HUES6 (cell line): ENCODE results near the gene SLC2A3.
"Not testable (repeated sequence)": the region's sequence is repeated elsewhere in the genome, so short reads cannot be mapped to it uniquely, and the experiment has no call there.

Experiments
- H3K27ac ChIP-seq: 2 replicates; pipeline ENCODE4 v1.7.0; 2013; ENCODE audit warnings: low read depth, mild to moderate bottlenecking, low read length, inconsistent platforms
- H3K27me3 ChIP-seq: 2 replicates; pipeline ENCODE4 v1.6.1; 2013; ENCODE audit warnings: low read length; ENCODE audit not compliant: control insufficient read depth, insufficient read depth
- H3K36me3 ChIP-seq: 2 replicates; pipeline ENCODE4 v1.6.1; 2013; ENCODE audit warnings: low read length; ENCODE audit not compliant: control insufficient read depth, insufficient read depth
- H3K4me1 ChIP-seq: 2 replicates; pipeline ENCODE4 v1.6.1; 2013; ENCODE audit warnings: low read length; ENCODE audit not compliant: control insufficient read depth, insufficient read depth
- H3K4me3 ChIP-seq: 2 replicates; pipeline ENCODE4 v1.5.1; 2013; ENCODE audit warnings: low read depth, low read length
- H3K9ac ChIP-seq: one replicate; pipeline ENCODE4 v1.6.1; 2013; ENCODE audit warnings: mild to moderate bottlenecking, low read length
- H3K9me3 ChIP-seq: 2 replicates; pipeline ENCODE4 v1.6.1; 2013; ENCODE audit warnings: low read depth, low read length; ENCODE audit not compliant: control insufficient read depth, insufficient read depth

SLC2A3 gene

DNA sequence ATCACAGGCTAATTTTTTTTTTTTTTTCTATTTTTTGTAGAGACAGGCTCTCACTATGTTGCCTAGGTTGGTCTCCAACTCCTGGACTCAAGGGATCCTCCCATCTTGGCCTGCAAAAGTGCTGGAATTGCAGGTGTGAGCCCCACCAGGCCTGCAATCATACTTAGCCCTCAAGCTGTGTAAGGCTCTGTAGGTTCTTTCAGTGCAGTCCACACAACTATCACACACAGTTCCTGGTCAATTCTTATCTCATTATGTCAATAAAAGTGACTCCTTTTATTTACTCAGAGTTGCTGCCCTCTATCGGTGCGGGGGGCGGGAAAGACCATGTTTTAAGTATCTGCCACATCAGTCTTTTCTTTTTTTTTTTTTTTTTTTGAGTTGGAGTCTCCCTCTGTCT lies 29.0 kb downstream of the SLC2A3 start:
- H3K27ac ChIP-seq, result peak overlapping the region; percentile 99
- no peaks in the 10 kb centered on the region for H3K9me3 ChIP-seq
- H3K4me1 ChIP-seq, result peaks cover 40% of the 10 kb centered on the region
- H3K27me3 ChIP-seq, result no peaks in the 10 kb centered on the region
- H3K36me3 ChIP-seq, result no peaks in the 10 kb centered on the region
- peak overlapping the region; percentile 90 for H3K9ac ChIP-seq
- no peak overlapping the region for H3K4me3 ChIP-seq

DNA sequence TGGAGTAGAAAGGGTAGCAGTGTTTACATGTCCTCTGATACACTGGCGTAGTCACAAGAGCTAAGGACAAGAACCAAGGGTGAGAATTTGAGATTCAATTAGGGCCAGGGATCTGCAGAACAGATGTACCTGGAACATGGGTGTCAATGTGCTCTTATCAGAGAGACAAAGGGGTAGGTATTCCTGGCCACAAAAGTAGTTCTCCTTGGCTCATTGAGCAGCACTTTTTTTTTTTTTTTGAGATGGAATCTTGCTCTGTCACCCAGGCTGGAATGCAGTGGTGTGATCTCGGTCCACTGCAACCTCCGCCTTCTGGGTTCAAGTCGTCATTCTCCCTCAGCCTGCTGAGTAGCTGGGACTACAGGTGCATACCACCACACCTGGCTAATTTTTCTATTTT lies 29.7 kb downstream of the SLC2A3 start:
- Histone ChIP-seq H3K4me1 (peaks cover 40% of the 10 kb centered on the region), H3K27ac (peak overlapping the region; percentile 99), H3K9ac (peak overlapping the region; percentile 90), H3K4me3 (peak overlapping the region; percentile 34; the same call in 1 of the 2 replicates)
- not testable (repeated sequence) for H3K9me3 ChIP-seq, H3K36me3 ChIP-seq, H3K27me3 ChIP-seq

DNA sequence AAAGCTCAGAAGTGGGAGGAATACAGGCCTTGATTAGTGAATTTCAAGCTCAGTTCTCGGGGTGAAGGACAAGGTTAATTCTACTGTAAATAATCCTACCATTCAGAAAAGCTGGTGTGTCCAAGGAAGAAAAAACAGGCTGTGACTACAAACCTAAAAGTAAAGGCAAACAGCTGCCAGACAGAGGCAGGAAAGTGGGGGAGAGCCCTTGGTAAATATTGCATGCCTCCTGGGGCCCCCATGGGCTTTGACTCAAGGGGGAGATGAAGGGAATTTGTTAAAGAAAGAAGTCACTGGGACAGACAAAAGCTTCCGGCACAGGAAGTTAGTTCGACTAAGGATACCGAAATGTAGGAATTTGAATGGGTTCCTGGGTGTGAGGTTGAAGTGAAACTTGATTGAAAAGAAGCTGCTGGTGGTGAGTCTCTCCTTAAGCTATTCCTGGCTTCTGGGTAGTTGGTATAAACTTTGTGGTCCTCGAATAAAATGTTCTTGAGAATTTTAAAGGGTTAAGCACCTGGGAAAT lies 30.3 kb downstream of the SLC2A3 start:
- H3K27me3 ChIP-seq, H3K36me3 ChIP-seq, H3K9me3 ChIP-seq: not testable (repeated sequence)
- H3K27ac ChIP-seq, result peak overlapping the region; percentile 99
- H3K4me3 ChIP-seq, result peak overlapping the region; percentile 25; the same call in 1 of the 2 replicates
- peaks cover 40% of the 10 kb centered on the region for H3K4me1 ChIP-seq
- H3K9ac ChIP-seq, result peak overlapping the region; percentile 90

DNA sequence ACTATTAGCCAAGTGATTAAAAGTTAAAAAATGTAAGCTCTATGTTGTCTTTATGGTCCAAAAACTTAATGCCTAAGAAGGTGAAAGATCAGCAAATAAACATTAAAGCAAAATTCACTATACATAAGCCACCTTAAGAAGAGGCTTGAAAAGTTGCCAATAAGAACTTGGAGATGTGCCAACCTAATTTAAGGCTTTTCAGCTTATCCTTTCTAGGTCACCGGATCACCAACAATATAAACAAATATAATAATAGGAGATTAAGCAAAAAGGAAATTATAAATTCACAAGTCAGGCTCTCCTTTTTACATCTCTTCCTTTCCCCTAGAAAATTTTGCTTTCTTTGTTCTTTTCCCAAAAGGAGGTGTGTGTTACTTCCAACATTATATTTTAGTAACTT lies 30.9 kb downstream of the SLC2A3 start:
- Histone ChIP-seq H3K27ac (peak overlapping the region; percentile 99), H3K27me3 (no peaks in the 10 kb centered on the region), H3K4me1 (peaks cover 40% of the 10 kb centered on the region), H3K9me3 (no peaks in the 10 kb centered on the region), H3K9ac (peak overlapping the region; percentile 85), H3K36me3 (no peaks in the 10 kb centered on the region), H3K4me3 (peak overlapping the region; percentile 25; the same call in 1 of the 2 replicates)

DNA sequence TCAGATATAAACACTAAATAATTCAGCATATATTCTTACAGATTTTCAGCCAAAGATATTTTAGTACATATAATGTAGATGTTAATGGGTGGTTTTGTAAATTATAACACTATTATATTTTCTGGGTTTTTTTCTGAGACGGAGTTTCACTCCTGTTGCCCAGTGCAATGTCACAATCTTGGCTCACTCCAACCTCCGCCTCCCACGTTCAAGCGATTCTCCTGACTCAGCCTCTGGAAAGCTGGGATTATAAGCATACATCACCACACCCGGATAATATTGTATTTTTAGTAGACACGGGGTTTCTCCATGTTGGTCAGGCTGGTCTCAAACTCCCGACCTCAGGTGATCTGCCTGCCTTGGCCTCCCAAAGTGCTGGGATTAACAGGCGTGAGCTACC lies 33.6 kb downstream of the SLC2A3 start:
- not testable (repeated sequence) for H3K9me3 ChIP-seq, H3K4me3 ChIP-seq, H3K36me3 ChIP-seq, H3K9ac ChIP-seq, H3K27me3 ChIP-seq, H3K27ac ChIP-seq
- H3K4me1 ChIP-seq, result peaks cover 28% of the 10 kb centered on the region

- no peaks in the 10 kb centered on the region for H3K27me3 ChIP-seq
- H3K9ac ChIP-seq, result no peak overlapping the region
- H3K4me3 ChIP-seq, result no peak overlapping the region
- no peak overlapping the region for H3K27ac ChIP-seq
- no peaks in the 10 kb centered on the region for H3K9me3 ChIP-seq
- no peaks in the 10 kb centered on the region for H3K36me3 ChIP-seq
- H3K4me1 ChIP-seq, result peaks cover 4% of the 10 kb centered on the region; the same call in 1 of the 2 replicates
These were observed 36.2 kb downstream of the SLC2A3 start for GRCh38 chr12:7899755-7900154.

DNA sequence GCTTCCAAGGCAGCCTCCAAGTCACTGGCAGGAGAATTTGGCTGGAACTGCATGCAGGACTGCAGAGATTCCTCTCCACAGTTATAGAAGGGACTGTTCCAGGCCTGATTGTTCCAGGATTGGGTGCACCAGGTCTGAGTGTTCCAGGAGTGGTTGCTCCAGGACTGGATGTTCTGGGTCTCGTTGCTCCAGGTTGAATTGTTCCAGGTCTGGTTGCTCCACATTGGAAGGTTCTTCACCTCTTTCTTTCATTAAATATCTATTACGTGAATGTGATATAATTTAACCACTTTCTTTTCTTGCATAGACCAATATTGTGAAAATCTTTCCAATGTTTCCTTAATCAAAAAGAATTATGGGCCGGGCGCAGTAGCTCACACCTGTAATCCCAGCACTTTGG lies 39.3 kb downstream of the SLC2A3 start:
- H3K36me3 ChIP-seq, H3K4me1 ChIP-seq, H3K9me3 ChIP-seq, H3K9ac ChIP-seq, H3K27ac ChIP-seq, H3K4me3 ChIP-seq, H3K27me3 ChIP-seq: not testable (repeated sequence)

- H3K9me3 ChIP-seq, result no peaks in the 10 kb centered on the region
- peak overlapping the region; percentile 74 for H3K9ac ChIP-seq
- H3K27ac ChIP-seq, result peak overlapping the region; percentile 34; the same call in 1 of the 2 replicates
- H3K27me3 ChIP-seq, result no peaks in the 10 kb centered on the region
- H3K4me3 ChIP-seq, result peak overlapping the region; percentile 9; the same call in 1 of the 2 replicates
- H3K36me3 ChIP-seq, result no peaks in the 10 kb centered on the region
- H3K4me1 ChIP-seq, result peaks cover 25% of the 10 kb centered on the region
These were observed 43.6 kb downstream of the SLC2A3 start for GRCh38 chr12:7892186-7892980.

GRCh38 chr12:7884689-7885088 lies 51.3 kb downstream of the SLC2A3 start:
- Histone ChIP-seq H3K4me3 (no peak overlapping the region), H3K27me3 (no peaks in the 10 kb centered on the region), H3K4me1 (peaks cover 5% of the 10 kb centered on the region), H3K36me3 (no peaks in the 10 kb centered on the region), H3K9ac (no peak overlapping the region), H3K27ac (no peak overlapping the region), H3K9me3 (no peaks in the 10 kb centered on the region)

DNA sequence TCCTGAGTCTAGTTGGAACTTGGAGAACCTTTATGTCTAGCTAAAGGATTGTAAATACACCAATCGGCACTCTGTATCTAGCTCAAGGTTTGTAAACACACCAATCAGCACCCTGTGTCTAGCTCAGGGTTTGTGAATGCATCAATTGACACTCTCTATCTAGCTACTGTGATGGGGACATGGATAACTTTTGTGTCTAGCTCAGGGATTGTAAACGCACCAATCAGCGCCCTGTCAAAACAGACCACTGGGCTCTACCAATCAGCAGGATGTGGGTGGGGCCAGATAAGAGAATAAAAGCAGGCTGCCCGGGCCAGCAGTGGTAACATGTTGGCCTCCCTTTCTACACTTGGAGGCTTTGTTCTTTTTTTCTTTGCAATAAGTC lies 54.3 kb downstream of the SLC2A3 start:
- not testable (repeated sequence) for H3K4me3 ChIP-seq, H3K9ac ChIP-seq, H3K4me1 ChIP-seq, H3K27me3 ChIP-seq, H3K27ac ChIP-seq, H3K9me3 ChIP-seq, H3K36me3 ChIP-seq

DNA sequence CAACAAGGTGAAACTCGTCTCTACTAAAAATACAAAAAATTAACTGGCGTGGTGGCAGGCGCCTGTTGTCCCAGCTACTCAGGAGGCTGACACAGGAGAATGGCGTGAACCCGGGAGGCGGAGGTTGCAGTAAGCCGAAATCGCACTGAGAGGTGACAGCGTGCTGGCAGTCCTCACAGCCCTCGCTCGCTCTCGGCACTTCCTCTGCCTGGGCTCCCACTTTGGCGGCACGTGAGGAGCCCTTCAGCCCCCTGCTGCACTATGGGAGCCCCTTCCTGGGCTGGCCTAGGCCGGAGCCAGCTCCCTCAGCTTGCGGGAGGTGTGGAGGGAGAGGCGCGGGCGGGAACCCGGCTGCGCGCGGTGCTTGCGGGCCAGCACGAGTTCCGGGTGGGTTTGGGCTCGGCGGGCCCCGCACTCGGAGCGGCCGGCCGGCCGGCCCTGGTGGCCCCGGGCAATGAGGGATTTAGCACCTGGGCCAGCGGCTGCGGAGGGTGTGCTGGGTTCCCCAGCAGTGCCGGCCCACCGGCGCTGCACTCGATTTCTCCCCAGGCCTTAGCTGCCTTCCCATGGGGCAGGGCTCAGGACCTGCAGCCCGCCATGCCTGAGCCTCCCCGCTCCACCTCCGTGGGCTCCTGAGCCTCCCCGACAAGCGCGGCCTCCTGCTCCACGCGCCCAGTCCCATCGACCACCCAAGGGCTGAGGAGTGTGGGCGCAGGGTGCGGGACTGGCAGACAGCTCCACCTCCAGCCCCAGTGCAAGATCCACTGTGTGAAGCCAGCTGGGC lies 54.8 kb downstream of the SLC2A3 start:
- H3K9ac ChIP-seq, H3K9me3 ChIP-seq, H3K27me3 ChIP-seq, H3K4me1 ChIP-seq, H3K4me3 ChIP-seq, H3K36me3 ChIP-seq, H3K27ac ChIP-seq: not testable (repeated sequence)
